GM18868 (cell line): ENCODE measurements around the gene ZNF148.
A peak's percentile ranks its signal among the peaks of the same experiment; 100 is the strongest.

ENCODE experiments used
- ATAC-seq: cut with Tn5 transposase; IDR thresholded peaks from one replicate; pipeline ENCODE4 v1.9.1; 2021; ENCODE audit warnings: mild to moderate bottlenecking, moderate library complexity; ENCODE audit not compliant: unreplicated experiment

Gene ZNF148

GRCh38 chr3:125194061-125194848 lies 180.9 kb downstream of the ZNF148 start:
- no peak for ATAC-seq

GRCh38 chr3:125192190-125193035 lies 182.7 kb downstream of the ZNF148 start:
- ATAC-seq = peak; percentile 64

- no peak for ATAC-seq
These were observed 183.4 kb downstream of the ZNF148 start for GRCh38 chr3:125191730-125192129.

GRCh38 chr3:125191256-125191655 lies 183.9 kb downstream of the ZNF148 start:
- no peak for ATAC-seq

- ATAC-seq = no peak
These were observed 184.3 kb downstream of the ZNF148 start for GRCh38 chr3:125190786-125191185.

- ATAC-seq = no peak
These were observed 185.6 kb downstream of the ZNF148 start for GRCh38 chr3:125189378-125190165.

GRCh38 chr3:125188955-125189354 lies 186.2 kb downstream of the ZNF148 start:
- ATAC-seq = no peak

- ATAC-seq = no peak
These were observed 187.6 kb downstream of the ZNF148 start for GRCh38 chr3:125187599-125187910.

- peak; percentile 14 for ATAC-seq
These were observed 188.1 kb downstream of the ZNF148 start for GRCh38 chr3:125186800-125187598.

- ATAC-seq = peak; percentile 83
These were observed 188.8 kb downstream of the ZNF148 start for GRCh38 chr3:125186261-125186787.

GRCh38 chr3:125185805-125186204 lies 189.3 kb downstream of the ZNF148 start:
- ATAC-seq = peak; percentile 12

GRCh38 chr3:125179884-125180240 lies 195.3 kb downstream of the ZNF148 start:
- no peak for ATAC-seq

GRCh38 chr3:125179143-125179883 lies 195.8 kb downstream of the ZNF148 start:
- no peak for ATAC-seq

- no peak for ATAC-seq
These were observed 197.4 kb downstream of the ZNF148 start for GRCh38 chr3:125177746-125178145.
